HepG2 (cell line): ENCODE data around the gene HACD2. TPM values are rescaled to one million over a fixed set of nuclear protein-coding genes. Genes with fewer than 3 reads are reported as not detected.

Source experiments
- ATAD3A ChIP-seq: sonication (generic); formaldehyde crosslinking; IDR thresholded peaks from 2 replicates; pipeline ENCODE4 v1.4.0; 2020; ENCODE audit warnings: missing genetic modification reagents
- FOSL2 ChIP-seq: sonication (generic); formaldehyde crosslinking; IDR thresholded peaks from 2 replicates; pipeline ENCODE4 v1.4.0; 2020; ENCODE audit warnings: missing genetic modification reagents
- RAD21 ChIP-seq: fragments of 450-650 bp; formaldehyde crosslinking; IDR thresholded peaks from 2 replicates; pipeline ENCODE4 v1.5.0; 2020; ENCODE audit warnings: mild to moderate bottlenecking
- RBM22 ChIP-seq: fragments of 200-400 bp; formaldehyde crosslinking; optimal IDR thresholded peaks from 2 replicates; pipeline ENCODE3; 2017; ENCODE audit warnings: mild to moderate bottlenecking, low read length, moderate library complexity
- XRCC5 ChIP-seq: fragments of 200-400 bp; formaldehyde crosslinking; optimal IDR thresholded peaks from 2 replicates; pipeline ENCODE3; 2017; ENCODE audit warnings: mild to moderate bottlenecking, low read length
- ZBTB42 ChIP-seq: sonication (generic); formaldehyde crosslinking; IDR thresholded peaks from 2 replicates; pipeline ENCODE4 v1.5.0; 2020; ENCODE audit warnings: mild to moderate bottlenecking, missing genetic modification reagents
- polyA plus RNA-seq, 8 experiments: library from polyadenylated mRNA; depleted of rRNA in 3 of 8; stranded (reverse) in 7 of 8; unstranded in 1 of 8; fragments of >200 nt; fragmentation: Illumina TruSeq in 4 of 8; extraction: Trizol in 4 of 8; gene quantifications; 2 replicates each; pipeline versions ENCODE4 v1.2.1 to v1.2.3, GENCODE V29; 2011 to 2016; ENCODE audit warnings: low read depth in 4 of 8, missing spikeins in 1 of 8, mixed read lengths in 1 of 8; ENCODE audit not compliant: insufficient read depth in 1 of 8
- total RNA-seq, 5 experiments: library from RNA; depleted of rRNA; stranded (reverse); fragments of >200 nt; fragmentation: Illumina TruSeq; extraction: Trizol; gene quantifications; 2 replicates each; pipeline ENCODE4 v1.2.3, GENCODE V29; 2016; ENCODE audit warnings: low read depth in 1 of 5
- TF ChIP-seq, protein P1 (sequence below): sonication (generic); formaldehyde crosslinking; IDR thresholded peaks from 2 replicates; pipeline ENCODE4 v1.5.0; 2020; ENCODE audit warnings: mild to moderate bottlenecking, missing genetic modification reagents, moderate library complexity
- TF ChIP-seq, protein P2 (sequence below): sonication (generic); formaldehyde crosslinking; IDR thresholded peaks from 2 replicates; pipeline ENCODE4 v1.4.0; 2020; ENCODE audit warnings: missing genetic modification reagents, mild to moderate bottlenecking, borderline replicate concordance

Gene HACD2
- total and polyA plus RNA-seq, 2 of the 13 experiments (the other 11 are each of a cell fraction or from before 2014, with no cell fraction given): 47.0 to 50.4 TPM

DNA sequence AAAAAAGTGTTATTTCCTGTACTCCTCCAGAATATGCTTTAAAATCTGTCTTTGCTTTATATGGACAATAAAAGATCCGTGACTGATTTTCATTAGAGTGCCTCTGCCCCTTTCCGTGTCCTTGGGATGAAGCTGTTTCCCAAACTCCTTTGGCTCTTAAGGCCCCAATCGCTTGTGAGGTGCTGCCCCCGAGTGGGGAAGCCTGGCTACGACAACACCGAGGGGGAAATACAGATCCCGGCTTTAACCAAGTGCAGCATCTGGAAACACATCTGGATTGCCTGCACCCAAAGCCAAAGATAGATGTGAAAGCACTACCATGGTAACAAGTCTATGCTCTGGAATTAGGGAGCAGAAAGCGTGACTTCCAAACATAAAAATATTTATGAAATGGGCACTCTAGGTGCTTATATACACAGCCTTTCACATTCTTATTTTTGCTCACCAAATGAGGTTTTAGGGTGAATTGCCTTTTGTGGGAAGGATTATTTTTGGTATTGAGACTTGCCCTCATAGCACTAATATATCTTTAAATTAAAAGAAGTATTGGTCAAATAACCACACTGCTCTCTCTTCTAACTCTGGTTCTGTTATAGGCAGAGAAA lies 95.4 kb downstream of the HACD2 start (continued):
- TF ChIP-seq ZBTB42 (CRISPR knock-in tag) (peak; percentile 83; the same call in 1 of the 2 replicates), RBM22 (peak; percentile 68), FOSL2 (CRISPR knock-in tag) (peak; percentile 15; the same call in 1 of the 2 replicates), RAD21 (peak; percentile 87), ATAD3A (CRISPR knock-in tag) (no peak), XRCC5 (peak; percentile 55)
- TF ChIP-seq, protein P1, sequence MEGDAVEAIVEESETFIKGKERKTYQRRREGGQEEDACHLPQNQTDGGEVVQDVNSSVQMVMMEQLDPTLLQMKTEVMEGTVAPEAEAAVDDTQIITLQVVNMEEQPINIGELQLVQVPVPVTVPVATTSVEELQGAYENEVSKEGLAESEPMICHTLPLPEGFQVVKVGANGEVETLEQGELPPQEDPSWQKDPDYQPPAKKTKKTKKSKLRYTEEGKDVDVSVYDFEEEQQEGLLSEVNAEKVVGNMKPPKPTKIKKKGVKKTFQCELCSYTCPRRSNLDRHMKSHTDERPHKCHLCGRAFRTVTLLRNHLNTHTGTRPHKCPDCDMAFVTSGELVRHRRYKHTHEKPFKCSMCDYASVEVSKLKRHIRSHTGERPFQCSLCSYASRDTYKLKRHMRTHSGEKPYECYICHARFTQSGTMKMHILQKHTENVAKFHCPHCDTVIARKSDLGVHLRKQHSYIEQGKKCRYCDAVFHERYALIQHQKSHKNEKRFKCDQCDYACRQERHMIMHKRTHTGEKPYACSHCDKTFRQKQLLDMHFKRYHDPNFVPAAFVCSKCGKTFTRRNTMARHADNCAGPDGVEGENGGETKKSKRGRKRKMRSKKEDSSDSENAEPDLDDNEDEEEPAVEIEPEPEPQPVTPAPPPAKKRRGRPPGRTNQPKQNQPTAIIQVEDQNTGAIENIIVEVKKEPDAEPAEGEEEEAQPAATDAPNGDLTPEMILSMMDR (CRISPR knock-in tag): peak; percentile 91
- TF ChIP-seq, protein P2, sequence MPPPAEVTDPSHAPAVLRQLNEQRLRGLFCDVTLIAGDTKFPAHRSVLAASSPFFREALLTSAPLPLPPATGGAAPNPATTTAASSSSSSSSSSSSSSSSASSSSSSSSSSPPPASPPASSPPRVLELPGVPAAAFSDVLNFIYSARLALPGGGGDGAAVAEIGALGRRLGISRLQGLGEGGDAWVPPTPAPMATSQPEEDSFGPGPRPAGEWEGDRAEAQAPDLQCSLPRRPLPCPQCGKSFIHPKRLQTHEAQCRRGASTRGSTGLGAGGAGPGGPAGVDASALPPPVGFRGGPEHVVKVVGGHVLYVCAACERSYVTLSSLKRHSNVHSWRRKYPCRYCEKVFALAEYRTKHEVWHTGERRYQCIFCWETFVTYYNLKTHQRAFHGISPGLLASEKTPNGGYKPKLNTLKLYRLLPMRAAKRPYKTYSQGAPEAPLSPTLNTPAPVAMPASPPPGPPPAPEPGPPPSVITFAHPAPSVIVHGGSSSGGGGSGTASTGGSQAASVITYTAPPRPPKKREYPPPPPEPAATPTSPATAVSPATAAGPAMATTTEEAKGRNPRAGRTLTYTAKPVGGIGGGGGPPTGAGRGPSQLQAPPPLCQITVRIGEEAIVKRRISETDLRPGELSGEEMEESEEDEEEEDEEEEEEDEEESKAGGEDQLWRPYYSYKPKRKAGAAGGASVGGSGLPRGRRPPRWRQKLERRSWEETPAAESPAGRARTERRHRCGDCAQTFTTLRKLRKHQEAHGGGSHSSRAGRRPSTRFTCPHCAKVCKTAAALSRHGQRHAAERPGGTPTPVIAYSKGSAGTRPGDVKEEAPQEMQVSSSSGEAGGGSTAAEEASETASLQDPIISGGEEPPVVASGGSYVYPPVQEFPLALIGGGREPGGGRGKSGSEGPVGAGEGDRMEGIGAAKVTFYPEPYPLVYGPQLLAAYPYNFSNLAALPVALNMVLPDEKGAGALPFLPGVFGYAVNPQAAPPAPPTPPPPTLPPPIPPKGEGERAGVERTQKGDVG (CRISPR knock-in tag): no peak
